Lung (tissue), 12 donors: ENCODE measurements around the gene LARP4B. TPM values are rescaled to one million over a fixed set of nuclear protein-coding genes. Genes with fewer than 3 reads are reported as not detected.

Experiments
- ATAC-seq: fragments of 200-7000 bp; cut with Tn5 transposase; one replicate; pipeline ENCODE4 v1.9.1; 2020; ENCODE audit warnings: moderate number of reproducible peaks; ENCODE audit not compliant: insufficient read depth, low FRiP score
- DNase-seq, 3 donors: peaks; one replicate each; pipeline ENCODE4 v3.0.0-alpha.2; 2013 to 2017
- H3K27ac ChIP-seq, 2 donors: one replicate each; pipeline ENCODE4 v1.5.1; 2013; ENCODE audit warnings: mild to moderate bottlenecking in 2 of 2, moderate library complexity in 2 of 2, control low read depth in 1 of 2, inconsistent platforms in 1 of 2, low read depth in 1 of 2, low read length in 1 of 2
- H3K27me3 ChIP-seq, 3 donors: one replicate each; pipeline ENCODE4 v1.5.1; 2013; ENCODE audit warnings: low read length in 2 of 3; ENCODE audit not compliant: control insufficient read depth in 3 of 3, insufficient read depth in 3 of 3
- H3K36me3 ChIP-seq, 4 donors: one replicate each; pipeline ENCODE4 v1.5.1; 2013; ENCODE audit warnings: low read length in 4 of 4, mild to moderate bottlenecking in 1 of 4, moderate library complexity in 1 of 4; ENCODE audit not compliant: control insufficient read depth in 4 of 4, insufficient read depth in 4 of 4
- H3K4me1 ChIP-seq, 5 donors: one replicate each; pipeline ENCODE4 v1.5.1; 2013; ENCODE audit warnings: low read length in 5 of 5, mild to moderate bottlenecking in 2 of 5, moderate library complexity in 1 of 5; ENCODE audit not compliant: control insufficient read depth in 5 of 5, insufficient read depth in 5 of 5
- H3K4me3 ChIP-seq: one replicate; pipeline ENCODE4 v1.5.1; 2013; ENCODE audit warnings: mild to moderate bottlenecking, control low read depth, moderate library complexity
- H3K9ac ChIP-seq, 2 donors: one replicate each; pipeline ENCODE4 v1.5.1; 2013; ENCODE audit warnings: low read length in 2 of 2, control low read depth in 1 of 2; ENCODE audit not compliant: insufficient read depth in 1 of 2
- H3K9me3 ChIP-seq, 4 donors: one replicate each; pipeline ENCODE4 v1.5.1; 2013; ENCODE audit warnings: low read length in 3 of 4, mild to moderate bottlenecking in 1 of 4, moderate library complexity in 1 of 4; ENCODE audit not compliant: control insufficient read depth in 4 of 4, insufficient read depth in 3 of 4
- CTCF ChIP-seq: IDR thresholded peaks from 2 replicates; pipeline ENCODE4 v1.5.1; 2012; ENCODE audit warnings: mild to moderate bottlenecking; ENCODE audit errors: control extremely low read depth, extremely low read depth
- WGBS, 2 donors: extraction: QIAGEN DNeasy Blood & Tissue Kit; methylation state at CpG; one replicate each; pipeline ENCODE4 v1.1.7; 2013; 5-methylcytosine and 5-hydroxymethylcytosine counted together
- polyA plus RNA-seq, 2 donors: library from polyadenylated mRNA; stranded (reverse); fragments of 200-250 nt; gene quantifications; one replicate each; pipeline ENCODE4 v1.2.1, GENCODE V29; 2013
- total RNA-seq, 2 donors: library from RNA; depleted of rRNA in 1 of 2; stranded (reverse); fragments of >200 nt in 1 of 2; gene quantifications; one replicate each; pipeline ENCODE4 v1.2.1, GENCODE V29; 2014 to 2021
- donor health status: control.
- donor health status: control.
- donor health status: Bipolar disorder and iron deficiency.
- donor health status: healthy.
- donor health status: DM: yes; HTN: yes; CAD: no.

Gene LARP4B
- total and polyA plus RNA-seq, 4 donors = 24.7 to 133 (median 66.9) TPM

GRCh38 chr10:796233-796632 is 135.3 kb downstream of the LARP4B start:
- Histone ChIP-seq H3K4me3 (no peak overlapping the region), H3K36me3 (no peaks in the 10 kb centered on the region), H3K27ac (no peak overlapping the region), H3K9ac (no peak overlapping the region), H3K27me3 (no peaks in the 10 kb centered on the region), H3K4me1 (no peaks in the 10 kb centered on the region), H3K9me3 (peaks cover 0 to 8% (median 3%) of the 10 kb centered on the region in 4 donors)
- TF ChIP-seq CTCF = no peak
- 73% methylated on average over 4 of the region's 4 CpGs for WGBS, 2 donors
- DNase-seq (no peak), ATAC-seq (no peak)

- H3K9ac ChIP-seq = no peak overlapping the region
- H3K4me1 ChIP-seq = peaks cover 0 to under 1% (median 0%) of the 10 kb centered on the region in 5 donors
- WGBS, 2 donors = 93 to 97% methylated on average over 7 of the region's 7 CpGs
- H3K27ac ChIP-seq = no peak overlapping the region
- DNase-seq = no peak
- no peak for ATAC-seq
- no peaks in the 10 kb centered on the region for H3K27me3 ChIP-seq
- no peak for TF ChIP-seq CTCF
- H3K36me3 ChIP-seq = no peaks in the 10 kb centered on the region
- H3K4me3 ChIP-seq = no peak overlapping the region
- peaks cover 0 to 8% (median 3%) of the 10 kb centered on the region in 4 donors for H3K9me3 ChIP-seq
Measured at GRCh38 chr10:794382-794956, 137.0 kb downstream of the LARP4B start.

GRCh38 chr10:792792-793100 is 138.8 kb downstream of the LARP4B start:
- peak in 2 of 3 donors; percentile 73 to 82 for DNase-seq
- H3K4me1 ChIP-seq = peaks cover 0 to 16% (median 0%) of the 10 kb centered on the region in 5 donors
- H3K27me3 ChIP-seq = no peaks in the 10 kb centered on the region
- H3K9me3 ChIP-seq = peaks cover 0 to 8% (median 3%) of the 10 kb centered on the region in 4 donors
- H3K27ac ChIP-seq = no peak overlapping the region
- no peak overlapping the region for H3K4me3 ChIP-seq
- no peak overlapping the region for H3K9ac ChIP-seq
- H3K36me3 ChIP-seq = no peaks in the 10 kb centered on the region
- ATAC-seq = no peak
- 60 to 74% methylated on average over 3 of the region's 3 CpGs for WGBS, 2 donors
- no peak for TF ChIP-seq CTCF
